ENCODE results near the gene HTRA1.

The HTRA1 gene

DNA sequence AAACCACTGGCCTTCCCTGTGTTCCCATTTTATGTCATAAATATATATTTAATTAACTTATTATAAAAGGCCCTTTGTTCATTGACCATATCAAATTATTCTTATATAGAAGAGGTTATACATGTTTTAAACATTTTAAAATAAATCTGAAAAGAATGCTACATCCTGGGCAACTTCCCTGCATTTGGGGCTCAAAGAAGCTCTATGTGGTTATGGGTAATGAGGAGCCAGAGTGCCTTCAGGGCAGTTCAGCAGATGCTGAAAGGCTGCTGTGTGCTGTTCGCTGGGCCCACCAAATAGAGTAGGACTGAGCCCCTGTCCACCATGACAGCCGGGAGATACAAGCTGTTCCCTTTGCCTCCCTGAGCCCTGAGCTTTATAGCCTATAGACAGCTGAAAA lies 35.9 kb downstream of the HTRA1 start:
- no peak for DNase-seq

DNA sequence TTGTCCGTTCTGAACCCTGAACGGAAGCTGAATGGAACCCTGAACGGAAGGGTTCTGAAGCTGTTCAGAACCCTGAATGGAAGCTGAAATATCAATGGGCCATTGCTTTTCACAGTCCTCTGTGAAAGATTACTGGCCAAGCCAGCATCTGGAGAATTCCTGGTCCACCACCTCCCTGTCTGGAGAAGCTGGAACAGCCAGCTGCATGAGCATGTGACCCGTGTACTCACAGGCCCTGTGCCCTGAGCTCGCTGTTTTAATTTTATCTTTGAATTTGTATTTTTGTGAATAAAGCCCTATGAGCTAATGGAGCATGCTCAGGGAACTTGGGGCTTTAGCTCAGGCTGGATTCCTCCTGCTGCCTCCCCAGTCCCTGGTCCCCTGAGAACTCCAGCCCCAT lies 37.2 kb downstream of the HTRA1 start:
- no peak for DNase-seq

DNA sequence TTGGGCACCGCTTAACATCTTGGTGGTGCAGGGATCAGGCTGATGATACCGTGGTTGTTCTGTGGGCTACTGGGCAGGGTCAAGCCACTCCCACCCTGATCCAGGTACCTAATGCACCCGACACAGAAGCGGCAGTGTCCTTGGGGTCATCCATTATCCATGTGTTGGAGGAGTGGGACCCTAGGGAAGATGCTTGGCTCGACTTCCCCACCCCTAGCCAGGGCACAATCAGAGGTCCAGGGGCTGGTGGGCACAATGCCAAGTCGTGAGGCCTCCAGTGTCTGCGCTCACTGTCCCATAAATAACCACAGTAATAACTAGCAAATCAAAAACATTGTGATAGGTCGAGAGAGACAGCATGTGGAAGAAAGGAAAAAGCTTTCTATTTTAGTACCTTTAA lies 37.7 kb downstream of the HTRA1 start:
- DNase-seq = no peak

DNA sequence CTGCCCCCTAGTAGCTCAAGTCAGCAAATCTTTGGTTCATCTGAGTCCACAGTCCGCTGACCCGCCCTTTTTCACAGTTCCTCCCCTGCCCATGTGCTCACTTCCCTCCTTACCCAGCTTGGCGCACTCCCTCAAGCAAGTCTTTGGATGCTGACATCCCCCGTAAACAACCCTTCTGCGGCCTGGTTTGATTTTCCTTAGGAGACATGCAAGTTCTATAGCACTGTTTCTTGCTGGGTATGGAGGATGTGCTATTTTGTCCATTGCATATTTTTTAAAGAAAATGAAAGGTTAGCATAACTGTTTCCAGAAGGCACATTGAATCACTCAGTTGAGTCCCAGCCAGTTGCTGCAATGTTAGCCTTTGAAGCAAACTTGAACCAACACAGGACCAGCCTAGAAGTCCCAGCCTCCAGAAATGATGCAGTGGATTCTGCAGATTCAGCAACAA lies 38.2 kb downstream of the HTRA1 start:
- DNase-seq = peak; percentile 70

DNA sequence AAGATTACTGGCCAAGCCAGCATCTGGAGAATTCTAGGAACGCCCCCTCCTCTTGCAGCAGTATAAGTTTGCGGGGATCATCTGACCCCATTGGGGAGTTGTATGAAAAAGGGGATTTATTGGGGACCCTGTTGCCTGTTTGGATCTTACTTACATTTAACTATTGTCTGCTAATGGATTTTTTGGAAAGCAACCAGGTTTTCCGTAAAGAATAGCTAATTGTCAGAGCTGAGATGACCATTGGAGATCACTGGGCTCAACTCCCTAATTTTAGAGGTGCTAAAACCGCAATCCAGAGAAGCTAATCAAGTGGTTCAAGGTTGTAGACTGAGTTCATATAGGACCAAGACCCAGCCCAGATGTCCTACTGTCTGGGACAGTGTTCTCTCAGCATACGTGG lies 38.8 kb downstream of the HTRA1 start:
- DNase-seq = no peak

DNA sequence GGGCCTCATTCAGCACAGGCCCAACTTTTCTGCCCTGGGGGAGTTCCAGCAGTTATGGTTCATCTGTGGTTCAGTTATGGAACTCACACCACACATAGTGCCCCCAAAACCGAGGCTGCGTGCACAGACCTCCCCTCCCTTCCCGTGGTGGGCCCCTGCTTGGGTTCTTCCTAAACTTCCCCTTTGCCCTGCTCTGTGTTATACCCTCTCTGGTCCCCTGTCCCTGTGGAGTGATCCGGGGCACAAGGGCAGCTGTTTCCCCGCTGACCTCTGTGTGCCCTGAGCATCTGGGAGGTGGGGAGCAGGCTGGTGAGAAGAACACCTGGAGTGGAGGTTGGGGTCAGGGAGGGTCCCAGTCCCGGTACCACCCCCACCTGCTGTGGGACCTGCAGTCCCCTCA lies 39.4 kb downstream of the HTRA1 start:
- no peak for DNase-seq

DNA sequence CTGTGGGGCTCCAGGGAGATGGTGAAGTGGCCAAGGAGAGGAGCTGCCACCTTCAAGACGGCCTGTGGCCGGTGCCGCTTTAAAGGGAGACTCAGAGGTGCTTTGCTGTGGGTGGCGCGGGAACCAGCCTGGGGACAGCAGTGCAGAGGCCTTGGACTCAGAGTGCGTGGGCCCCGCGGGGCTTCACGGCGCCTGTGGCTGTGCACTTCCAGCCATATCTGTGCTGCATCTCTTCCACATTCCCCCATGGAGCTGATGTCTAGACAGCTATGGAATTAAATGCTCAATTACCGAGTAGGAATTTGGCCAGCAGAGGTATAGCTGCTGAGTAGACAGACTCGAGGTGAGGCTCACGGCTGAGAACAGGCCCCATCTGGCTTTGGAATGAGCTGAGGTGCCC lies 41.7 kb downstream of the HTRA1 start:
- DNase-seq = peak; percentile 56

DNA sequence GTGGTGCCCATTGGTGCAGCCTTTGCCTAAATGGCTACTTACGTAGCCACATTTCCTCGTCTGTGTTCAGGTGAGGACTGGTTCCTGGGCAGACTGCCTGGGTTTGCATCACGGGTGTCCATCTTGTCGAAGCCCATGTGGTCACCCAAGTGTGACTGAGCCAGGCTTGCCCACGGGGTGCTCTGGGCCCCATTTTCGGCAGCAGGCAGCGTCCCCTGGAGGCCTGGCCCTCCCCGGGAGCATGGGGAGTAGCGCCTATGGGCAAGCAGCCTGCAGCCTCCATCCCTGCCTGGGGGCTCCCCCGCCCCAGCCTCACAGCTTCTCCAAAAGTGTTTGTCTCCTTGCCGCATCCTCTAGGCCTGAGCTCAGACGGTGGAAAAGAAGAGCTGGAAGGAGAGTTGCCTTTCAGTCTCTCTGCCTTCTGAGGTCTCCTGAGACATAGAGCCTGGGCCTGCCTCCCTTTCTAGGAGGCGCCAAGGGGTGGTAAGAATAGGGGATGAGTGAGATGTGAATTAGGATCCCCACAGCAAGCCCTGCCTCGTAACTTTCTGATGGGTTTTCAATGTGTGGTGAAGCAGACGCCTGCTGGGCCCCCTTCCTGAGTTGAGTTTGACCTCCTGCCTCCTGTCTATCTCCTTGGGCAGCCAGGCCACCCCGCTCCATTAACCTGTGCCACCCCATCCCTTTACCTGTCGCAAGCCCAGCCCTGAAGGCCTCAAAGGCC lies 42.7 kb downstream of the HTRA1 start:
- peak; percentile 28 for DNase-seq

DNA sequence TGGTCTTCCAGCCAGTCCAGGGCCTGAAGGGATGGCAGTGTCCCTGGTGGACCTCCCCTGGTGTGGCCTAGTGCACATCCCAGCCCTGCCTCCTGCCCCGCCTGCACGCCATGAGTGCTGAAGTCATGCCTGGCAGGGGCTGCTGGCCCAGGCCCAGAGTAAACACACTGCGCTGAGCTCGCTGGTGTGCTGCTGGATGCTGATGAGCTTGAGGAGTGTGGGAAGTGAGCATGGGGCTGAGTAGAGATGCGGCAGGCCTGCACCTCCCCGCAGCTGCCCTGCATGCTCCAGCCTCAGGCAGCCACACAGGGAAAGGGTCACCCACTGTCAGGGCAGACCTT lies 43.2 kb downstream of the HTRA1 start:
- DNase-seq = peak; percentile 97

DNA sequence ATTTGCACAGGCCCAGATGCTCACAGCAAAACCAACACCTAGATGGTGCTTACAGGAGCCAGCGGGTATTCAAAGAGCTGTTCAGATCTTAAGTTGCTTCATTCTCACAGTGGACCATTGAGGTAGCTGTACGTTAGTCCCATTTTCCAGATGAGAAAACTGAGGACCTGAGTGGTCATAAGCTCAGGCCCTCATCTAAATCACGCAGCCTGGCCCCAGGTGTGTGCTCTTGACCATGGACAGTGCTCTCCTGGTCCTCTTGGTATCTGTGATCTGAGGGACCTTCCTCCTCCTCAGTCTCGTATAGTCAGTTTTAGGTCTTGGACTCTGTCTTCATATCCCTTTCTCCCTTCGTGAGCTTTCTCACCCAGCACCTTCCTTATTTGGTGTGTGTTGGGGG lies 43.7 kb downstream of the HTRA1 start:
- no peak for DNase-seq

DNA sequence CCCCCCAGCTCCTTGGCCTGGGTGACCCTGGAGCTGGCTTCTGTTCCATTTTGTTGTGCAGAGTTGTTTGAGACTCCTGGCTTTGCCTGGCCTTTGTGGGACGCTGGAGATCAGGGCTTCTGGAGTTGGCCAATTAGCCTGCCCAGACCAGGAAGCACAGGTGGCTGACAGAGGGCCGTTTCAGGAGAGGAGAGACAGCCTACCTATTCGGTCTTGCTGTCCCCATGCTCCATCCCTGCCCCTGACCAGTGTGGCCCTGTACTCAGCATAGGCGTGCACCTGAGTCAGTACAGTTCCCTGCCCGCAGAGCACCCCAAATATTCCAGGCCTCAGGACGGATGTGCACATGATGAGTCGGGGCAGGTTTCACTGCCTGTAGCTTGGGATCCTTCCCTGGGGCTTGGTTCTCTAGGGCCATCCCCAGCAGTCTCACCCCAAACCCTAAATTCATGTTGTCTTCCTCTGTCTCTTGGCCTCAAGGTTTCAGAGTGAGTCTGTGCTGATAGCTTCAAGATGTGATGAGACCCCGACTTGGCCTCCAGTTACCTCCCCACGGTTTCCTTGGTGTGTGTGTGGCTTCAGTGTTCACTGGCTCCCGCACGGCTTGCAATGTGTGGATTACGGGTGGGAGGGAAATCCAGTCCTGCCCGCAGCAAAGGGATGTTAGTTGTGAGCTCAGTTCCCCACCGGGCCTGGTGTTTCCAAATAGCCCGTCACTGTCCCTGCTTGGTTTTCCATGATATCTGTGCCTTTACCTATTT lies 44.7 kb downstream of the HTRA1 start:
- DNase-seq = no peak

DNA sequence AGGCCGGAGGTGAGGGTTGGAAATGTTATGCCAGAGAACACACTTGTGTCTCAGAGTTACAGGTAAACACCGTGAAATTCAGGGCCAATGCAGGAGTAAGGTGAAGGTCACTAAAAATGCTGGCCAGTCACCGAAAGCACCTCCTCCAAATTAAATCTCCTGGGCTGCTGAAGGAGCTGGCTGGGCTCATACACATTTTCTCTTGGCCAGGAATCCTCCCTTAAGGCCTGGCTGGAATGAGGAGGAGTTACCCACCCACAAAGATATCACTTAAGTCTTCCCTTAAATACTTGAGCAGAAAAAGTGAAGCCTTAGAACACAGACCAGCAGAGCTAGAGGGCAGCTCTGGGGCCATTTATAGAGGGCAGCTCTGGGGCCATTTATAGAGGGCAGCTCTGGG lies 46.3 kb downstream of the HTRA1 start:
- no peak for DNase-seq

DNA sequence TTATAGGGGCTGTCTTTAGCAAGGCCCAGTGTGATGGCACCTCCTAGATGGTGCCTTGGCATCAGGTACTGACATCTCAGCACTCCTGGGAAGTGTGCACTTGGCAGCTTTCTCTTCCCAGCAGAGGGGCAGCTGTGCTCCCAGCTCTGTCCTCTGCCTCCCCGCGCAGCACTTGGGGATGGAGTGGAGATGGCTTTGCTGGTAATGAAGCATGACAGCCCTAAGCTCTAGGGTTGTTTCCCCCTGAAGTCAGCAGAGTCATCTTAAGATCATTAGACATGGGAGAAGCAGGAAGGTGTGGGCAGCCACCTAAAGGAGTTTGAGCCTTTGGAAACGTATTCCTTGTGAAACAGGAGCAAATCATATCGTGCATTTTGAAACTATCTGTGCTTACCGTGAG lies 46.7 kb downstream of the HTRA1 start:
- DNase-seq = no peak

DNA sequence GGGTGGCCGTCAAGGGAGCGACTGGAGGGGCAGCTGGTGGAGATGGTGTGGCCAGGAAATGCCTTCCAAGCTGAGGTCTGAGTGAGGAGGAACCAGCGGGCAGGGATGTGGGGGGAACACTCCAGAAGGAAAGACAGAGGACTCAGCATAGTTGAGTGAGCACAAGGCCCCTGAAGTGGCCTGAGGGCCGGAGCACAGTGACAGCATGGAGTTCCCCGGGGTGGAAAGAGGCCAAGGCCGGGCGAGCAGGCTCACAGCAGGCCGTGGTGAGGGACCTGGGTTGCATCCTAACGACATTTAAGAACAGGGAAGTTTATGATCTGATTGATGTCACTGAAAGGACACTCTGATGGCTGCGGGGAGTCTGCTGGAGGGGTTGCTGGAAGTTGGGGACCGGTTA lies 48.0 kb downstream of the HTRA1 start:
- no peak for DNase-seq

DNA sequence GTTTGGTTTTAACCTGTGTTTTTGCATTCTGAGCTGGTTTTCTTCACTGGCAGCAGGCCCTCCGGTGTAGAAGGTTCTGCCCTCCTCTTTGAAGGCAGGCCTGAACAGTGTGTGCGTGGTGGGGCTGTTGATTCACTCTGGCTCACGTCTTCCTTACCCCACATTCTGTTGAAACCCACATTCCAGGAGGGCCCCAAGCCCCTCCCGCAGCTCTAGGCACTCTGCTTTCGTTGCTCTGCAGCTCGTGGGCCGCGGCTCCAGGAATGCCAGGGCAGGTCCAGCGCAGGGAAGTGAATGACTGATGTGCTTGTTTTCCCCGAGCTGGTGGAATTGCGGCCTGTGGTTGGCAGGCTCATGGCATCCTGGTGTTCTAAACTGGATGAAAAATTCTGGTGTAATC lies 49.0 kb downstream of the HTRA1 start:
- peak; percentile 31 for DNase-seq

DNA sequence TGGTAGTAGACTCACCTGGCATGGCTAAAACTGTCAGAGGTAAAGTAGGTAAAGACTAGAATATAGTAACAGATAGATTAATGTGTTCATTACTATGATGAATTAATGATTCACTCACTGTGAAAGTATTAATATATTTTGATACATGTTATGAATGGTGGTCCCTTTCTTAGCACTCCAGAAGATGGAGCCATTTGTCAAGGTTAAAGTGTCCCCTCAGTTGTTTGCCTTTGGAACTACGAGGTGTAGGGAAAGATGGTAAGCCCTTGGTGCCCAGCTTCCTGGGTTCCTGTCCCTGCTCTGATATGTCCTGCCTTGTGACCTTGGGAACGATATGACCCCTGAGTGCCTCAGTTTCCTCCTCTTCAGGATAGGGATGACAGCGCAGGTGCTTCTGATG lies 49.4 kb downstream of the HTRA1 start:
- no peak for DNase-seq

DNA sequence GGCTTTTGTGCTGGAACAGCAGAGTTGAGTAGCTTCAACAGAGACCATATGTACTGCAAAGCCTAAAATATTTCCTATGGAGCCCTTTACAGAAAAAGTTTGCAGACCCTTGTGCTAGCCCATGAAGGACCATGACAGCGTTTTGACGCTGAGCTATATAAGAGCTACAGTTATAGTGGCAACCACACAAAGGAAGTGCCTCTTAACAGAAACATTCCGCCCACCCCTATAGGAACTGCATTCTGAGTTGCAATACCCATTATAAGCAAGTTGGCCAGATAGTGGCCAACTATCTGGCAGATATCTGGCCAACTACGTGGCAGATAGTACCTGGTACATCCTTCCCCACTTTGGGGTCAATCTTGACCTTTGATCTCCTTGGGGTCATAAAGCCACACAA lies 51.7 kb downstream of the HTRA1 start:
- no peak for DNase-seq

DNA sequence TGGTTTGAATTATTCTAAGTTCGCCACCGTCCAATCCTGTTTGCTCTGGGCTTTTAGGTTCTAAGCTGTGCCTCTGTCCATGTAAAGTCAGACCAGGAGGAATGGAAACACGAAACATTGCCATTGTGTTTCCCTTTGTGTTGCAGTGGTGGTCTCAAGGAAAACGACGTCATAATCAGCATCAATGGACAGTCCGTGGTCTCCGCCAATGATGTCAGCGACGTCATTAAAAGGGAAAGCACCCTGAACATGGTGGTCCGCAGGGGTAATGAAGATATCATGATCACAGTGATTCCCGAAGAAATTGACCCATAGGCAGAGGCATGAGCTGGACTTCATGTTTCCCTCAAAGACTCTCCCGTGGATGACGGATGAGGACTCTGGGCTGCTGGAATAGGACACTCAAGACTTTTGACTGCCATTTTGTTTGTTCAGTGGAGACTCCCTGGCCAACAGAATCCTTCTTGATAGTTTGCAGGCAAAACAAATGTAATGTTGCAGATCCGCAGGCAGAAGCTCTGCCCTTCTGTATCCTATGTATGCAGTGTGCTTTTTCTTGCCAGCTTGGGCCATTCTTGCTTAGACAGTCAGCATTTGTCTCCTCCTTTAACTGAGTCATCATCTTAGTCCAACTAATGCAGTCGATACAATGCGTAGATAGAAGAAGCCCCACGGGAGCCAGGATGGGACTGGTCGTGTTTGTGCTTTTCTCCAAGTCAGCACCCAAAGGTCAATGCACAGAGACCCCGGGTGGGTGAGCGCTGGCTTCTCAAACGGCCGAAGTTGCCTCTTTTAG lies 52.9 kb downstream of the HTRA1 start:
- DNase-seq = peak; percentile 30

DNA sequence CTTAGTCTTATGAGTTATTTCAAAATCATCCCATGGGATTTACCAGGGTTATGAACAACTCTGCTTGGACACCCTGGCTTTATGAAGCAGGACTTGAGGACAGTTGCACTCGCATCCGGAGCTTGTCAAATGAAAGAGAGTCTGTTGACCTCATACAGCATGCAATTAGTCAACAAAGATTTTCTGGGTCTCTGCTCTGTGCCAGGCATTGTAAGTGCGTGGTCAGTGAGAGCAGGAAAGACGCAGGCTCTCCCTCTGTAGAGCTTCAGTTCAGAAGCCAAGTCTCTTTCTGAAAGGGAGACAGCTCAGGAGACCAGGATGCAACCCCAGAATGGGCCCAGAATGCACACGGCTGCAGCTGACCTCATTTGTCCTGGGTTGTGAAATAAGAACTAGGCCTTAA lies 53.7 kb downstream of the HTRA1 start:
- no peak for DNase-seq

DNA sequence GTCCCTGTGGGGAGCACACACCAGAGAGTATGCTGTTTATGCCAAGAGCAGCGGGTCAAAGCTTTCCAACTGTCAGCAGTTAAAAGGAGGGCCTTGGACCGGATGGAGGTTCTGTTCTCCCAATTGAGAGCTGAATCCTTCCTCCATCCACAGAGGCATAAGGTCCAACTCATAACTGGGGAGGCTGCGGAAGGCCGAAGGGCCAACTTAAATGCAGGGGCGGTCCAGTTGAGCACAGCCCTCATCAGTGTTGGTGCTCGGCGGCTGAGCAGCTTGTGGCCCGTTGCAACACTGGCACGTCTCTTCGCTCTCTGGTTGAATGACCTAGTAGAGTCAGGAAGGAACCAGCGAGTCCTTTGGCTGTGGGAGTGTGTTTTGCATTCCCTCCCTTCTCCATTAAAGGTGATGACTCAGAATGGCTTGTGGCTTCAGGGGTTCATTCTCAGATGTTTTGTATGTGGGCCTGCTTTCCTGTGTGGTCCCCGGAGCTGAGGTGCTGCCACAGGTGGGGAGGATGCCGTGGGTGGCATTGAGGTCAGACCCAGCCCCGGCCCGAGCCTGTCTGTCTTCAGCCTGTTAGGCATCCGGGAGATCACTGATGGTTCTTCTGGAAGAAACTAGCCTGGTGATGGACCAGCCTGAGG lies 54.4 kb downstream of the HTRA1 start:
- DNase-seq = no peak

DNA sequence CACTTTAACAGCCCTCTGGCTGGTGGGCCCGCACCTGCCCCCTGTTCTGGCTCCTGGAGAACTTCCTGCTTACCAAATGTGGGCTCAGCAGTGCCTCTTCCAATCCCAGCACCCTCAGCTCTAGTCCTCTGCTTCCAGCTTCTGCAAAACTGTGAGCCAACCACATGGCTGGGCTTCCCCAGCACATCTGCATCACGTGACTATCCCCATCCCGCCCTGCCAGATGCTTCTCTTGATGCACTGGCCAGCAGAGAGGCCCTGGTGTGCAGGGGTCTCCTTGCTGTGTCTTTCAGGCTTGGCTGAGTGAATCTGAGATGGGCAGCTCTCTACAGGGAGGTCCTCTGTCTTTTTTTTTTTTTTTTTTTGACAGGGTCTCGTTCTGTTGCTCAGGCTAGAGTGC lies 55.4 kb downstream of the HTRA1 start:
- DNase-seq = no peak

DNA sequence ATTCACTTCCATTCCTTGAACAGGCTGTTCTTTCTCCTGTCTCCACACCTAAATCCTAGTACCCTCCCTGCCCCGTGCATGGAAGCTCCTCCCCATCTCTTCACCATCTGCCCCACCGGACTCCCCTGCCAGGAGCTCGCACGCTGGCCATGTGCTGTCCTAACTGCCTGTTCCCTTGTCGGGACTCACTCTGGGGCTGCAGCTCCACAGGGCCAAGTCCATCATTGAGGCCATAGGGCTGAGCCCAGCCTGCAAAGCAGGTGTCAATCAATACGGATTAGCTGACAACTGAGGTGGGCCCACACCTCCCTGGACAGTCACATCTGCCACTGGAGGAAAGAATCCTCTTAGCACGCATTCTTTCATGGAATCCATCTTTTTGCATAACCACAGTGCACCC lies 57.8 kb downstream of the HTRA1 start:
- DNase-seq = no peak

DNA sequence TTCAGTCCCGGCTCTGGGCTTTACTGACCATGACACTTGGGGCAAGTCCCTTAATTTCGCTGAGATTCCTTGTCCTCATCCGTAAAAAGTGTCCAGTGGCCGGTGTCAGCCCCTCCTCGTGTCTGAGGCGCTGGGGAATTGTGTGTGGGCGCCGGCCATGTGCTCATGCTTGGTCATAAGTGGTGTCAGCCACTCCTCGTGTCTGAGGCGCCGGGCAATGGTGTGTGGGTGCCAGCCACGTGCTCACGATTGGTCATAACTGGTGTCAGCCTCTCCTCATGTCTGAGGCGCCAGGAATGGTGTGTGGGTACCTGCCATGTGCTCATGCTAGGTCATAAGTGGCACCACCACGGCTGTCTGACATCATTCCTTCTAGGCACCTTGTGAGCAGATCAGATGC lies 58.5 kb downstream of the HTRA1 start:
- DNase-seq = no peak
